ENCODE data around the gene TPGS2. TPM values are rescaled to one million over a fixed set of nuclear protein-coding genes. Genes with fewer than 3 reads are reported as not detected.

The TPGS2 gene
- total and polyA plus RNA-seq, 5 donors from 2014 or later = 45.6 to 107 (median 72.4) TPM

GRCh38 chr18:36813101-36813775 lies 15.6 kb downstream of the TPGS2 start:
- Histone ChIP-seq H3K9me3 (ENCODE audit: control insufficient read depth in 2 of 2, low read length in 2 of 2) (no peaks in the 10 kb centered on the region), H3K27me3 (ENCODE audit: control insufficient read depth, insufficient read depth, low read length) (no peaks in the 10 kb centered on the region), H3K36me3 (ENCODE audit: control insufficient read depth, insufficient read depth, low read length) (peaks cover 46% of the 10 kb centered on the region), H3K4me3 (ENCODE audit: low read depth, low read length) (no peak overlapping the region), H3K27ac (ENCODE audit: insufficient read depth, low read length, poor library complexity, severe bottlenecking) (no peak overlapping the region), H3K4me1 (ENCODE audit: control insufficient read depth, insufficient read depth, low read length, poor library complexity, severe bottlenecking) (no peaks in the 10 kb centered on the region)
- H3K9me3 Mint-ChIP-seq = no peaks in the 10 kb centered on the region
- DNase-seq (no peak), ATAC-seq (ENCODE audit: low read depth in 2 of 2) (no peak)
- peaks cover 13 to 28% (median 19%) of the 10 kb centered on the region in 4 donors for H3K4me1 Mint-ChIP-seq
- no peaks in the 10 kb centered on the region for H3K27me3 Mint-ChIP-seq
- no peak overlapping the region for H3K4me3 Mint-ChIP-seq
- H3K27ac Mint-ChIP-seq = peak overlapping the region in 2 of 3 donors; percentile 16 to 62
- peaks cover 26% of the 10 kb centered on the region for H3K36me3 Mint-ChIP-seq

DNA sequence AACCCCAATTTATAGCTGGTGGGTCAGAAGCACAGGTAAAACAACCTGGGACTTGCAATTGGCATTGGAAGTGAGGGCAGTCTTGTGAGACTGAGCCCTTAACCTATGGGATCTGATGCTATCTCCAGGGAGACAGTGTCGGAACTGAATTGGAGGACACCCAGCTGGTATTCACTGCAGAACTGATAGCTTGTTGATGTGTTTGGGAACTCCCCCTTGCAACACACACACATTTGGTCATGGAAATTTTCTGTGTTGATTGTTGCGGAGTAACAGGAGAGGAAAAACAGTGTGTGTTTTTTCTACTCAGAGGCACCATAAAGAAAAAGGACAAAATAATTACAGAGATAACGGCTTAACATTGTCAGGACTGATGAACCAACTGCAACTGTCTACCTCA lies 16.1 kb downstream of the TPGS2 start:
- Mint-ChIP-seq H3K4me1 (peaks cover 13 to 28% (median 15%) of the 10 kb centered on the region in 4 donors), H3K4me3 (no peak overlapping the region), H3K9me3 (no peaks in the 10 kb centered on the region), H3K27me3 (no peaks in the 10 kb centered on the region), H3K36me3 (peaks cover 26% of the 10 kb centered on the region), H3K27ac (peak overlapping the region; percentile 16 to 65 (median 62))
- Histone ChIP-seq H3K9me3 (ENCODE audit: control insufficient read depth in 2 of 2, low read length in 2 of 2) (no peaks in the 10 kb centered on the region), H3K4me3 (ENCODE audit: low read depth, low read length) (no peak overlapping the region), H3K4me1 (ENCODE audit: control insufficient read depth, insufficient read depth, low read length, poor library complexity, severe bottlenecking) (no peaks in the 10 kb centered on the region), H3K27ac (ENCODE audit: insufficient read depth, low read length, poor library complexity, severe bottlenecking) (no peak overlapping the region), H3K27me3 (ENCODE audit: control insufficient read depth, insufficient read depth, low read length) (no peaks in the 10 kb centered on the region), H3K36me3 (ENCODE audit: control insufficient read depth, insufficient read depth, low read length) (peaks cover 42% of the 10 kb centered on the region)
- DNase-seq (no peak), ATAC-seq (ENCODE audit: low read depth in 2 of 2) (no peak)

- peaks cover 33% of the 10 kb centered on the region for H3K36me3 Mint-ChIP-seq
- peak overlapping the region in 1 of 3 donors; percentile 64 for H3K27ac Mint-ChIP-seq
- H3K4me3 Mint-ChIP-seq = no peak overlapping the region
- H3K4me3 ChIP-seq (ENCODE audit: low read depth, low read length) = no peak overlapping the region
- H3K4me1 Mint-ChIP-seq = peaks cover 13 to 26% (median 15%) of the 10 kb centered on the region in 4 donors
- H3K9me3 ChIP-seq (ENCODE audit: control insufficient read depth in 2 of 2, low read length in 2 of 2) = no peaks in the 10 kb centered on the region
- H3K27me3 Mint-ChIP-seq = no peaks in the 10 kb centered on the region
- no peak for ATAC-seq (ENCODE audit: low read depth in 2 of 2)
- no peaks in the 10 kb centered on the region for H3K9me3 Mint-ChIP-seq
- H3K4me1 ChIP-seq (ENCODE audit: control insufficient read depth, insufficient read depth, low read length, poor library complexity, severe bottlenecking) = no peaks in the 10 kb centered on the region
- H3K36me3 ChIP-seq (ENCODE audit: control insufficient read depth, insufficient read depth, low read length) = peaks cover 42% of the 10 kb centered on the region
- DNase-seq = no peak
- no peak overlapping the region for H3K27ac ChIP-seq (ENCODE audit: insufficient read depth, low read length, poor library complexity, severe bottlenecking)
- no peaks in the 10 kb centered on the region for H3K27me3 ChIP-seq (ENCODE audit: control insufficient read depth, insufficient read depth, low read length)
Observed at GRCh38 chr18:36811955-36812354, 16.8 kb downstream of the TPGS2 start.

GRCh38 chr18:36811430-36811829 lies 17.4 kb downstream of the TPGS2 start:
- H3K36me3 Mint-ChIP-seq = peaks cover 32% of the 10 kb centered on the region
- H3K4me3 Mint-ChIP-seq = no peak overlapping the region
- Histone ChIP-seq H3K36me3 (ENCODE audit: control insufficient read depth, insufficient read depth, low read length) (peaks cover 43% of the 10 kb centered on the region), H3K4me3 (ENCODE audit: low read depth, low read length) (no peak overlapping the region), H3K27me3 (ENCODE audit: control insufficient read depth, insufficient read depth, low read length) (no peaks in the 10 kb centered on the region), H3K27ac (ENCODE audit: insufficient read depth, low read length, poor library complexity, severe bottlenecking) (no peak overlapping the region), H3K4me1 (ENCODE audit: control insufficient read depth, insufficient read depth, low read length, poor library complexity, severe bottlenecking) (no peaks in the 10 kb centered on the region), H3K9me3 (ENCODE audit: control insufficient read depth in 2 of 2, low read length in 2 of 2) (no peaks in the 10 kb centered on the region)
- peaks cover 13 to 24% (median 14%) of the 10 kb centered on the region in 4 donors for H3K4me1 Mint-ChIP-seq
- DNase-seq (no peak), ATAC-seq (ENCODE audit: low read depth in 2 of 2) (no peak)
- H3K9me3 Mint-ChIP-seq = no peaks in the 10 kb centered on the region
- H3K27me3 Mint-ChIP-seq = no peaks in the 10 kb centered on the region
- peak overlapping the region in 1 of 3 donors; percentile 64 for H3K27ac Mint-ChIP-seq

DNA sequence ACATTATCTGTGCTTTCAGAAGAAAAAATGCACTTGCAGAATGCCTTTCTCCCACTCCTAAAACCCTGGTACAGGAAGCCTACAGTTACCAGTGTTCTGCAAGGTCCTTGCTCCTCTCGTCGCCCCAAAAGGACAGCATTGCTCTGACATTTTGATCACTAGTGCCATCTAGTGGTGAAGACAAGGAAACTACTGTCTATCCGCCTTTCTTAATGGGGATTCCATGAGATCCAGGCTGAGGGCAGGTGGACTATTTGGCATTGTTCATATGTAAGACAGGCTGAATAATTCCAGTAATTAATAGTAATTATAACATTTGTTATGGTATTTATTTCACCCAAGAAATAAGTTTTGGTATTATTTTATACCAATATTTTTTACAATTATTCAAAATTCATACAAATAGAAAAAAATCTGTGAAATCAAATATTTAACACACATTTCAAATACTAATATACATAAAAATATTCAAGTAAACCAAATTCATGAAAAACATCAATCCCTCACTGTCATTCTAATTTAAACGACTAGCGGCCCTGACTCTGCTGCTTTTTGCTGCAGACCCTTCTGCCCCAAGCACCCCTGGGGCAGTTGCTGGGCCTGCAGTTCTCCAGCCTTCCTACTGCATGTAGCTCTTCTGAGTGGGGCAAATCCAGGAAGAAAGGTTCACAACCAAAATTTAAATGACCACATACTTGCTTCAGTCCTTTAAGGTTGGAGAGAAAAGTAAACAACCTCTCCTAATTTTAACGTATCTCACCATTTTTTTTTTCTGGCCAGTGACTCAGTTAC lies 19.0 kb downstream of the TPGS2 start:
- H3K27ac Mint-ChIP-seq = peak overlapping the region in 2 of 3 donors; percentile 41 to 69

DNA sequence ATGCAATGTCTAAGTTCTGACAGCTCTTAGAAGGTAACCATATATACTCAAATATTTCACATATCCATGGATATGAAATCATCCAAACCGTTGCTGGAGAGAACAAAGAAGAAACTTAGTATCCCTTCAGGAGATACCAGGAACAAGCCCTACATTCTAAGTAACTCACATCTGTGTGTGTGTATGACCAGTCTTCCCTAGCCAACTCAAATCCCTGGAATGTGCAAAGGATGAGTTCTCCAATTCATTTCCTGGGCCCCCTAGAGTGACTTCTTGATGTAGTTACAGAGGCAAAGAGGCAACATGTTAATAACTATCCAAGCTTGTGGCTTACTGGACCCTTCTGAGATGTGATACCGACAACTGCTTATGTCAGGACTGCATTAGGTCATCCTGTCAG lies 20.1 kb downstream of the TPGS2 start:
- Histone ChIP-seq H3K4me1 (ENCODE audit: control insufficient read depth, insufficient read depth, low read length, poor library complexity, severe bottlenecking) (no peaks in the 10 kb centered on the region), H3K36me3 (ENCODE audit: control insufficient read depth, insufficient read depth, low read length) (peaks cover 51% of the 10 kb centered on the region), H3K27me3 (ENCODE audit: control insufficient read depth, insufficient read depth, low read length) (no peaks in the 10 kb centered on the region), H3K27ac (ENCODE audit: insufficient read depth, low read length, poor library complexity, severe bottlenecking) (no peak overlapping the region), H3K9me3 (ENCODE audit: control insufficient read depth in 2 of 2, low read length in 2 of 2) (no peaks in the 10 kb centered on the region), H3K4me3 (ENCODE audit: low read depth, low read length) (no peak overlapping the region)
- Mint-ChIP-seq H3K4me3 (no peak overlapping the region), H3K36me3 (peaks cover 43% of the 10 kb centered on the region), H3K4me1 (peaks cover 5 to 15% (median 14%) of the 10 kb centered on the region in 4 donors), H3K9me3 (no peaks in the 10 kb centered on the region), H3K27me3 (no peaks in the 10 kb centered on the region), H3K27ac (no peak overlapping the region)
- ATAC-seq (ENCODE audit: low read depth in 2 of 2) (no peak), DNase-seq (no peak)

More for the DNA sequence above, 19.0 kb downstream of the TPGS2 start:
- H3K4me1 Mint-ChIP-seq = peaks cover 10 to 21% (median 14%) of the 10 kb centered on the region in 4 donors
- H3K27ac ChIP-seq (ENCODE audit: insufficient read depth, low read length, poor library complexity, severe bottlenecking) = no peak overlapping the region
- no peaks in the 10 kb centered on the region for H3K27me3 Mint-ChIP-seq
- peaks cover 37% of the 10 kb centered on the region for H3K36me3 Mint-ChIP-seq
- H3K36me3 ChIP-seq (ENCODE audit: control insufficient read depth, insufficient read depth, low read length) = peaks cover 47% of the 10 kb centered on the region
- ATAC-seq (ENCODE audit: low read depth in 2 of 2) (peak; percentile 82 to 92), DNase-seq (peak; percentile 23 to 75 (median 66))
- H3K27me3 ChIP-seq (ENCODE audit: control insufficient read depth, insufficient read depth, low read length) = no peaks in the 10 kb centered on the region
- no peaks in the 10 kb centered on the region for H3K9me3 Mint-ChIP-seq
- H3K4me1 ChIP-seq (ENCODE audit: control insufficient read depth, insufficient read depth, low read length, poor library complexity, severe bottlenecking) = no peaks in the 10 kb centered on the region
- H3K9me3 ChIP-seq (ENCODE audit: control insufficient read depth in 2 of 2, low read length in 2 of 2) = no peaks in the 10 kb centered on the region
- no peak overlapping the region for H3K4me3 Mint-ChIP-seq
- no peak overlapping the region for H3K4me3 ChIP-seq (ENCODE audit: low read depth, low read length)

- no peaks in the 10 kb centered on the region for H3K4me1 ChIP-seq (ENCODE audit: control insufficient read depth, insufficient read depth, low read length, poor library complexity, severe bottlenecking)
Observed at GRCh38 chr18:36805105-36805504, 23.7 kb downstream of the TPGS2 start.

More at GRCh38 chr18:36805105-36805504, 23.7 kb downstream of the TPGS2 start:
- H3K4me1 Mint-ChIP-seq = peaks cover 5 to 6% (median 6%) of the 10 kb centered on the region in 4 donors
- ATAC-seq (ENCODE audit: low read depth in 2 of 2) (no peak), DNase-seq (no peak)
- H3K27me3 Mint-ChIP-seq = no peaks in the 10 kb centered on the region
- Histone ChIP-seq H3K36me3 (ENCODE audit: control insufficient read depth, insufficient read depth, low read length) (peaks cover 66% of the 10 kb centered on the region), H3K4me3 (ENCODE audit: low read depth, low read length) (no peak overlapping the region), H3K27ac (ENCODE audit: insufficient read depth, low read length, poor library complexity, severe bottlenecking) (no peak overlapping the region), H3K9me3 (ENCODE audit: control insufficient read depth in 2 of 2, low read length in 2 of 2) (no peaks in the 10 kb centered on the region), H3K27me3 (ENCODE audit: control insufficient read depth, insufficient read depth, low read length) (no peaks in the 10 kb centered on the region)
- H3K9me3 Mint-ChIP-seq = no peaks in the 10 kb centered on the region
- no peak overlapping the region for H3K27ac Mint-ChIP-seq
- no peak overlapping the region for H3K4me3 Mint-ChIP-seq
- peaks cover 64% of the 10 kb centered on the region for H3K36me3 Mint-ChIP-seq
